Endothelial cell of umbilical vein (primary cell): ENCODE data around the gene DGCR8. TPM values are rescaled to one million over a fixed set of nuclear protein-coding genes. Genes with fewer than 3 reads are reported as not detected.
"Not testable (repeated sequence)": the region's sequence is repeated elsewhere in the genome, so short reads cannot be mapped to it uniquely, and the experiment has no call there.

Experiments
- BruUV-seq: library from RNA; stranded (reverse); fragments of 400-500 nt; replicated peaks from 2 replicates; lab custom pipeline; 2021; lab: Mats Ljungman, UMichigan
- CTCF ChIA-PET: fragments of 300-600, 350-600 bp; sonication (Branson Sonifier 250); formaldehyde crosslinking; loops from one replicate; lab custom pipeline; 2021; ENCODE audit warnings: antibody characterized with exemption, inconsistent platforms; lab: Charles Lee
- POLR2A ChIA-PET: fragments of 300-600, 350-600 bp; sonication (Branson Sonifier 250); formaldehyde crosslinking; loops from one replicate; lab custom pipeline; 2021; ENCODE audit warnings: antibody characterized with exemption, inconsistent platforms; lab: Charles Lee
- DNase-seq: peaks from one replicate; pipeline ENCODE4 v3.0.0-alpha.2; 2011; ENCODE audit warnings: low read depth, low spot score
- FAIRE-seq: peaks from 2 replicates; lab custom pipeline; 2011; peaks lifted over from hg19 to GRCh38; lab: Jason Lieb, UNC
- H2AFZ ChIP-seq: 2 replicates; pipeline ENCODE4 v1.6.0; 2012; ENCODE audit warnings: low read depth, low read length, control low read depth, inconsistent platforms
- H3K27ac ChIP-seq: 2 replicates; pipeline ENCODE4 v1.5.1; 2011; ENCODE audit warnings: low read depth, mild to moderate bottlenecking, control low read depth, low read length, moderate library complexity; ENCODE audit not compliant: insufficient read depth
- H3K27me3 ChIP-seq, 2 experiments: 2 replicates each; pipeline versions ENCODE4 v1.6.0 to v1.6.1; 2011; ENCODE audit warnings: low read length in 2 of 2, mixed read lengths in 1 of 2; ENCODE audit not compliant: control insufficient read depth in 2 of 2, insufficient read depth in 2 of 2
- H3K36me3 ChIP-seq, 2 experiments: 2 replicates in 1 of 2; 3 replicates in 1 of 2; pipeline ENCODE4 v1.5.1; 2011; ENCODE audit warnings: low read length in 2 of 2, mild to moderate bottlenecking in 1 of 2, moderate library complexity in 1 of 2; ENCODE audit not compliant: control insufficient read depth in 2 of 2, insufficient read depth in 2 of 2; ENCODE audit errors: extremely low read depth in 1 of 2
- H3K4me1 ChIP-seq: 3 replicates; pipeline ENCODE4 v1.5.1; 2011; ENCODE audit warnings: mild to moderate bottlenecking, low read length; ENCODE audit not compliant: control insufficient read depth, insufficient read depth; ENCODE audit errors: extremely low read depth
- H3K4me2 ChIP-seq: 2 replicates; pipeline ENCODE4 v1.6.1; 2011; ENCODE audit warnings: low read length, control low read depth, mixed read lengths; ENCODE audit not compliant: insufficient read depth
- H3K4me3 ChIP-seq, 3 experiments: fragments of 200-600 bp in 1 of 3; sonication (generic), shearing (Covaris generic) in 1 of 3; replicated peaks in 1 of 3; 2 replicates each; pipeline ENCODE4 v1.5.1; 2011 to 2016; ENCODE audit warnings: control low read depth in 3 of 3, low read length in 3 of 3, mild to moderate bottlenecking in 2 of 3, inconsistent platforms in 1 of 3, low read depth in 1 of 3, moderate library complexity in 1 of 3; ENCODE audit not compliant: insufficient read depth in 1 of 3
- H3K79me2 ChIP-seq: 2 replicates; pipeline ENCODE4 v1.6.0; 2012; ENCODE audit warnings: low read length, inconsistent platforms; ENCODE audit not compliant: control insufficient read depth, insufficient read depth
- H3K9ac ChIP-seq: replicated peaks from 2 replicates; pipeline ENCODE3; 2011; ENCODE audit warnings: low read length, control low read depth; ENCODE audit not compliant: insufficient read depth; ENCODE audit errors: extremely low read depth
- H3K9me1 ChIP-seq: replicated peaks from 3 replicates; pipeline ENCODE4 v1.6.0; 2011; ENCODE audit warnings: mild to moderate bottlenecking, low read length; ENCODE audit not compliant: control insufficient read depth, insufficient read depth; ENCODE audit errors: extremely low read depth
- H3K9me3 ChIP-seq: replicated peaks from 2 replicates; pipeline ENCODE4 v1.5.1; 2012; ENCODE audit warnings: low read length, inconsistent platforms; ENCODE audit not compliant: control insufficient read depth, insufficient read depth
- H4K20me1 ChIP-seq: replicated peaks from 2 replicates; pipeline ENCODE3; 2011; ENCODE audit warnings: mild to moderate bottlenecking, low read length; ENCODE audit not compliant: control insufficient read depth, insufficient read depth; ENCODE audit errors: extremely low read depth
- EZH2 ChIP-seq: IDR thresholded peaks from 2 replicates; pipeline ENCODE4 v1.6.1; 2012; ENCODE audit warnings: borderline replicate concordance, low read depth, mild to moderate bottlenecking, moderate library complexity, low read length, inconsistent platforms; ENCODE audit not compliant: severe bottlenecking
- FOS ChIP-seq: IDR thresholded peaks from 2 replicates; pipeline ENCODE4 v1.6.1; 2011; ENCODE audit warnings: mild to moderate bottlenecking, low read length, moderate library complexity, borderline replicate concordance; ENCODE audit not compliant: insufficient read depth
- GATA2 ChIP-seq: IDR thresholded peaks from 2 replicates; pipeline ENCODE4 v1.7.0; 2011; ENCODE audit warnings: low read depth, mild to moderate bottlenecking, moderate library complexity, mixed read lengths, low read length; ENCODE audit not compliant: insufficient read length, insufficient read depth
- JUN ChIP-seq: IDR thresholded peaks from 2 replicates; pipeline ENCODE4 v1.6.1; 2011; ENCODE audit warnings: borderline replicate concordance, low read depth; ENCODE audit not compliant: insufficient read length, insufficient read depth
- MYC ChIP-seq: IDR thresholded peaks from one replicate; pipeline ENCODE4 v1.6.1; 2011; ENCODE audit warnings: mild to moderate bottlenecking, low read depth, low read length
- POLR2A ChIP-seq: IDR thresholded peaks from 2 replicates; pipeline ENCODE4 v1.6.1; 2012; ENCODE audit warnings: low read depth, mild to moderate bottlenecking, control low read depth, low read length
- POLR2AphosphoS5 ChIP-seq: IDR thresholded peaks from 2 replicates; pipeline ENCODE4 v1.6.1; 2012; ENCODE audit warnings: low read depth, mild to moderate bottlenecking, control low read depth, low read length, moderate library complexity; ENCODE audit not compliant: insufficient read depth
- dilution Hi-C: fragments of 300-500 bp; cut with MboI; formaldehyde crosslinking; loops from one replicate; pipeline ENCODE4 v1.15.0; 2019; ENCODE audit warnings: low sequenced_read_pairs; ENCODE audit not compliant: extremely low pct_ligation_motif_present
- intact Hi-C: fragments of 100-400 bp; cut with micrococcal nuclease; formaldehyde crosslinking; loops from one replicate; pipeline ENCODE4 v1.10.0; 2022
- polyA plus RNA-seq, 4 experiments: library from polyadenylated mRNA; depleted of rRNA in 3 of 4; stranded (reverse) in 3 of 4; unstranded in 1 of 4; fragments of >200 nt; gene quantifications; 2 replicates each; pipeline versions ENCODE4 v1.2.1 to v1.2.3, GENCODE V29; 2011 to 2012; ENCODE audit warnings: missing spikeins in 1 of 4
- total RNA-seq: library from RNA; stranded (reverse); gene quantifications from 2 replicates; pipeline ENCODE4 v1.2.3, GENCODE V29; 2021
- TF ChIP-seq, protein P1 (sequence below): IDR thresholded peaks from 2 replicates; pipeline ENCODE4 v1.6.1; 2011; ENCODE audit not compliant: insufficient read depth, insufficient read length
- TF ChIP-seq, protein P2 (sequence below), 2 donors: IDR thresholded peaks; 1 replicate in 1 of 2; 2 replicates in 1 of 2; pipeline ENCODE4 v1.5.1; 2011; ENCODE audit warnings: low read length in 2 of 2, mild to moderate bottlenecking in 2 of 2, moderate library complexity in 2 of 2, control low read depth in 1 of 2, inconsistent platforms in 1 of 2, low read depth in 1 of 2; ENCODE audit not compliant: insufficient read depth in 1 of 2; ENCODE audit errors: extremely low read depth in 1 of 2

DGCR8 gene
- total and polyA plus RNA-seq, 2 donors (not counting 3 experiments of a cell fraction or from before 2014, with no cell fraction given), result 32.7 to 64.2 TPM

DNA sequence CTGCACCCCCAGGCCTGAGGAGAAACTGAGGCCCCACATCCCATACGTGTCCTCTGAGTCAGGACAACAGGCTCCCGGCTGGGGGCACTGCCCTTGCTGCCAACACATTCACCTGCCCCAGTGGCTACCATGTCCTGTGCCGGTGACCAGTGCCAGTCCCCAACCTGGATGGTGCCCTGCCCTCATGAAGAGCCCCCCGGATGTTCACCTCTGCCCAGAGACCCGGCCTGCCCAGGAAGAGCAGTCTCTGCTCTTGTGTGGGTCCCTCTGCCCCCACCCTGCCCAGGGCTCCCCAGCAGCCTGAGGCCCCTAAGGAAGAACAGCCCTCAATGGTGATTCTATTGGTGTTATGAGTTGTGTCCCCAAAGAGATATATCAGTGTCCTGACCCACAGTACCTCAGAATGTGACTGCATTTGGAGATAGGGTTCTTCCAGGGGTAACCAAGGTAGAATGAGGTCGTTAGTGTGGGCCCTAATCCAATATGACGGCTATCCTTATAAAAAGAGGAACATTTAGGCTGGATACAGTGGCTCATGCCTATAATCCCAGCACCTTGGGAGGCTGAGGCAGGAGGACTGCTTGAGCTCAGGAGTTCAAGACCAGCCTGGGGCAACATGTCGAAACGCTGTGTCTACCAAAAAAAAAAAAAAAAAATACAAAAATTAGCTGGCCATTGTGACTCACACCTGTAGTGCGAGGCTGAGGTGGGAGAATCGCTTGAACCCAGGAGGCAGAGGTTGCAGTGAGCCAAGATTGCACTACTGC, 13.2 kb upstream of the DGCR8 start:
- intact Hi-C loops (no loop called here), dilution Hi-C loops (no loop called here)
- Histone ChIP-seq H3K36me3 (peaks cover 2 to 10% of the 10 kb centered on the region in 2 experiments), H3K4me1 (peaks cover 12% of the 10 kb centered on the region), H3K27me3 (no peaks in the 10 kb centered on the region), H3K4me2 (no peak overlapping the region), H3K9me3 (no peaks in the 10 kb centered on the region), H3K9me1 (no peaks in the 10 kb centered on the region), H3K27ac (no peak overlapping the region), H4K20me1 (no peaks in the 10 kb centered on the region), H2AFZ (no peak overlapping the region), H3K4me3 (no peak overlapping the region), H3K79me2 (no peaks in the 10 kb centered on the region), H3K9ac (no peak overlapping the region)
- TF ChIP-seq JUN, result no peak
- TF ChIP-seq, protein P1, sequence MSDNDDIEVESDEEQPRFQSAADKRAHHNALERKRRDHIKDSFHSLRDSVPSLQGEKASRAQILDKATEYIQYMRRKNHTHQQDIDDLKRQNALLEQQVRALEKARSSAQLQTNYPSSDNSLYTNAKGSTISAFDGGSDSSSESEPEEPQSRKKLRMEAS, result no peak
- TF ChIP-seq POLR2A, result no peak
- TF ChIP-seq POLR2AphosphoS5, result no peak
- no peak for TF ChIP-seq GATA2
- no peak for TF ChIP-seq EZH2
- no peak for TF ChIP-seq MYC
- TF ChIP-seq, protein P2, sequence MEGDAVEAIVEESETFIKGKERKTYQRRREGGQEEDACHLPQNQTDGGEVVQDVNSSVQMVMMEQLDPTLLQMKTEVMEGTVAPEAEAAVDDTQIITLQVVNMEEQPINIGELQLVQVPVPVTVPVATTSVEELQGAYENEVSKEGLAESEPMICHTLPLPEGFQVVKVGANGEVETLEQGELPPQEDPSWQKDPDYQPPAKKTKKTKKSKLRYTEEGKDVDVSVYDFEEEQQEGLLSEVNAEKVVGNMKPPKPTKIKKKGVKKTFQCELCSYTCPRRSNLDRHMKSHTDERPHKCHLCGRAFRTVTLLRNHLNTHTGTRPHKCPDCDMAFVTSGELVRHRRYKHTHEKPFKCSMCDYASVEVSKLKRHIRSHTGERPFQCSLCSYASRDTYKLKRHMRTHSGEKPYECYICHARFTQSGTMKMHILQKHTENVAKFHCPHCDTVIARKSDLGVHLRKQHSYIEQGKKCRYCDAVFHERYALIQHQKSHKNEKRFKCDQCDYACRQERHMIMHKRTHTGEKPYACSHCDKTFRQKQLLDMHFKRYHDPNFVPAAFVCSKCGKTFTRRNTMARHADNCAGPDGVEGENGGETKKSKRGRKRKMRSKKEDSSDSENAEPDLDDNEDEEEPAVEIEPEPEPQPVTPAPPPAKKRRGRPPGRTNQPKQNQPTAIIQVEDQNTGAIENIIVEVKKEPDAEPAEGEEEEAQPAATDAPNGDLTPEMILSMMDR (IDR thresholded peaks at IDR 0.05; ENCODE audit: extremely low read depth in 1 of 2, insufficient read depth in 1 of 2, low read depth in 1 of 2, low read length in 2 of 2), result no peak
- TF ChIP-seq FOS, result no peak
- FAIRE-seq, result no peak
- CTCF ChIA-PET, result no interaction called here
- no peak for DNase-seq
- no TSS peak for BruUV-seq
- POLR2A ChIA-PET, result no interaction called here

DNA sequence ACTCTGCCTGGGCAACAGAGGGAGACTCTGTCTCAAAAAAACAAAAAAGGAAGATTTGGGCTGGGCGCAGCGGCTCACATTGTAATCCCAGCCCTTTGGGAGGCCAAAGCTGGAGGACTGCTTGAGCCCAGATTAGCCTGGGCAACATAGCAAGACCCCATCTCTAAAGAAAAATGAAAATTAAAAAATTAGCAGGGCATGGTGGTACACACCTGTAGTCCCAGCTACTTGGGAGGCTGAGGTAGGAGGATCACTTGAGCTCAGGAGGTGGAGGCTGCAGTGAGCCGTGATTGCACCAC, 12.7 kb upstream of the DGCR8 start:
- H2AFZ ChIP-seq, FAIRE-seq, H3K79me2 ChIP-seq, intact Hi-C loops, H3K9ac ChIP-seq, CTCF ChIA-PET, H3K4me2 ChIP-seq, BruUV-seq, H3K9me3 ChIP-seq, H4K20me1 ChIP-seq, dilution Hi-C loops, H3K4me1 ChIP-seq, H3K27me3 ChIP-seq, DNase-seq, H3K9me1 ChIP-seq, H3K27ac ChIP-seq, H3K4me3 ChIP-seq: not testable (repeated sequence)
- peaks cover 2 to 10% of the 10 kb centered on the region in 2 experiments for H3K36me3 ChIP-seq
- POLR2A ChIA-PET, result interaction anchor here (0.7 kb wide), 1 partner anchor 25 kb away, joined by 6 read pairs; no protein-coding TSS in a partner anchor
